NCI-H524 (cell line): ENCODE data around the gene GPSM1.

Experiments used
- DNase-seq, 2 experiments: peaks; one replicate each; lab custom pipeline; 2025; lab: John Stamatoyannopoulos, UW

GPSM1 gene

GRCh38 chr9:136332482-136332983 is 5.2 kb downstream of the GPSM1 start:
- DNase-seq: no peak

- no peak for DNase-seq
Observed at GRCh38 chr9:136333045-136333444, 5.7 kb downstream of the GPSM1 start.

GRCh38 chr9:136333486-136333885 is 6.1 kb downstream of the GPSM1 start:
- DNase-seq: no peak

GRCh38 chr9:136334541-136334940 is 7.2 kb downstream of the GPSM1 start:
- DNase-seq: no peak

GRCh38 chr9:136335296-136336155 is 8.2 kb downstream of the GPSM1 start:
- DNase-seq: no peak

- no peak for DNase-seq
Observed at GRCh38 chr9:136336156-136336870, 9.0 kb downstream of the GPSM1 start.

- no peak for DNase-seq
Observed at GRCh38 chr9:136336881-136337280, 9.5 kb downstream of the GPSM1 start.

GRCh38 chr9:136337416-136338395 is 10.4 kb downstream of the GPSM1 start:
- DNase-seq: no peak

GRCh38 chr9:136338511-136338910 is 11.2 kb downstream of the GPSM1 start:
- DNase-seq: no peak

GRCh38 chr9:136339173-136339957 is 12.0 kb downstream of the GPSM1 start:
- peak; percentile 44 to 74 for DNase-seq

GRCh38 chr9:136339958-136340310 is 12.6 kb downstream of the GPSM1 start:
- no peak for DNase-seq

- DNase-seq: no peak
Observed at GRCh38 chr9:136340356-136341041, 13.2 kb downstream of the GPSM1 start.

- no peak for DNase-seq
Observed at GRCh38 chr9:136341042-136341655, 13.8 kb downstream of the GPSM1 start.

GRCh38 chr9:136341769-136342168 is 14.4 kb downstream of the GPSM1 start:
- DNase-seq: no peak

GRCh38 chr9:136342181-136343120 is 15.1 kb downstream of the GPSM1 start:
- DNase-seq: no peak

- no peak for DNase-seq
Observed at GRCh38 chr9:136343121-136343883, 16.0 kb downstream of the GPSM1 start.

GRCh38 chr9:136343884-136344269 is 16.5 kb downstream of the GPSM1 start:
- DNase-seq: no peak
